ENCODE results near the gene PPP1R14D.
A peak's percentile ranks its signal among the peaks of the same experiment; 100 is the strongest.

PPP1R14D gene

DNA sequence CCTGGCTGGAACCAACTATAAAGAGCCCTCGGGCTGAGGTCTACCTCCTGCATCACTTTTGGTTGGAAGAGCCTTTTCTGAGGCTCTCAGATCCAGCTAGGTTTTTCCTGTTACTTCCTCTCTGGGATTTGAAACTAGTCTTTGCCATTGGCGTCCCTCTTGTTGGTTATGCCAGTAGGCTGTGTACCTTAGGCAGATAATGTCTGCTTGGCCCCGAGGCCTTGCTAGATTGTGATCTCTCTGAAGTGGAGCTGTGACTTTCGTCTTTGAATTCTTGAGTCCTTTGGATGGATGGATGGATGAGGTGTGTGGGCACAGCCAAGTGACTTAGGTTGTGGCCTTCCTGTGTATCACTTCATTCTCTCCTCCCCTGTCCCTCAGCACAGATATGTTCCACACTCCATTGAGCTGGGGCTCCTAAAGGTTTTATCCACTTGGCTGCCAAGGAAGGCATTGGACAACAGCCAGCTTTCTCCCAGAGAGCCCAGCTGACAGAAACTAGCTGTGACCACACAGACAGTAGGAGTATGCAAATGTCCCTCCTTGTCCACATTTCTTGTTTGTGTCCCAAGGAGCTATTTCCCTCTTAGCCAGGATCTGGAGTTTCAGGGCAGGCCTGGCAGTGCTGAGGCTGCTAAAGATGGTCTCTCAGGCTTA, 13.3 kb downstream of the PPP1R14D start:
- no peak for DNase-seq

DNA sequence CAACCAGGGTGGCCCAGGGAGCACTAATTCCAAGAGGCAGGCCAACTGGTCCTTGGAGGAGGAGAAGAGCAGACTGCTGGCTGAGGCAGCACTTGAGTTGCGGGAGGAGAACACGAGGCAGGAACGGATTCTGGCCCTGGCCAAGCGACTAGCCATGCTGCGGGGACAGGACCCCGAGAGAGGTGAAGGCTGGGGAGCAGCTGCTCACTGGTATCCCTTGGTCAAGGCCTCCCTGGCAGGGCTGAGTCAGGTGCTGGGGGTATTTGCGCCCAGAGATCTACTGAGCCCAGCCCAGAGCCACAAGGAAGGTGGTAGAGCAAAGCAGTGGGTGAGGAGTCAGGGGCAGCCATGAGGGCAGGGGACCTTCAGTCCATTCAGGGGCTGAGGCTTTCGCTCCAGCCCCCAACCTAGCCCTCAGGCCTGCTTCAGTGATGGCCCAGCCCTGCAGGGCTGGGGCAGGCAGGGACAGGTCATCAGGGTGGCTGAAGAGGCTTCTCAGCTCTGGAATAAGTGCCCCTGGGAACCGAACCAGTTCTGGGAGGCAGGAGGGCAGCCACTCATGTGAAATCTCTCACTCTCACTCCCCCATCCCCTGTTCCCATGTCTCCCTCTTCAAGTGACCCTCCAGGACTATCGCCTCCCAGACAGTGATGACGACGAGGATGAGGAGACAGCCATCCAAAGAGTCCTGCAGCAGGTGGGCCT, 15.6 kb downstream of the PPP1R14D start:
- no peak for DNase-seq

DNA sequence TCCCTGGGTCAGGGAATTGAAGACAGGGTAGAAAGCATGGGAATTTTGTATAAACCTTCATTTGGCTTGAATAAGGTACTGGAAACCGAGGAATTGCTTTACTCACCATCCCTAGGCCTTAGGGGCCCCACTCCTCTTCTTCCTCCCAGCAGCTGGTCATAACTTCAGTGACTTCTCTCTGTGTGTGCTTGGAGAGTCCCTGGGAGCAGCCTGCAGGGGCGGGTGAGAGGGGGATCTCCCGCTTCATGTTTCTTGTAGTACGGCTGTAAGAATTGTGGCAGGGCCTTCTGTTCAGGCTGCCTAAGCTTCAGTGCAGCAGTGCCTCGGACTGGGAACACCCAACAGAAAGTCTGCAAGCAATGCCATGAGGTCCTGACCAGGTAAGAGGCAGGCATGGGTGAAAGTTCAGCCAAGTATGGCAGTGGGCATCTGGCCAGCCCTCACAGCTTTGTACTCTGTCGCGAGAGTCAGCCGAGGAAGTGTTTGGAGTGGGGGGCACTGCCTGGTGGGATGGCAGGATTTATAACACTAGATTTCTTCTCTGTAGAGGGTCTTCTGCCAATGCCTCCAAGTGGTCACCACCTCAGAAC, 19.6 kb downstream of the PPP1R14D start:
- no peak for DNase-seq

DNA sequence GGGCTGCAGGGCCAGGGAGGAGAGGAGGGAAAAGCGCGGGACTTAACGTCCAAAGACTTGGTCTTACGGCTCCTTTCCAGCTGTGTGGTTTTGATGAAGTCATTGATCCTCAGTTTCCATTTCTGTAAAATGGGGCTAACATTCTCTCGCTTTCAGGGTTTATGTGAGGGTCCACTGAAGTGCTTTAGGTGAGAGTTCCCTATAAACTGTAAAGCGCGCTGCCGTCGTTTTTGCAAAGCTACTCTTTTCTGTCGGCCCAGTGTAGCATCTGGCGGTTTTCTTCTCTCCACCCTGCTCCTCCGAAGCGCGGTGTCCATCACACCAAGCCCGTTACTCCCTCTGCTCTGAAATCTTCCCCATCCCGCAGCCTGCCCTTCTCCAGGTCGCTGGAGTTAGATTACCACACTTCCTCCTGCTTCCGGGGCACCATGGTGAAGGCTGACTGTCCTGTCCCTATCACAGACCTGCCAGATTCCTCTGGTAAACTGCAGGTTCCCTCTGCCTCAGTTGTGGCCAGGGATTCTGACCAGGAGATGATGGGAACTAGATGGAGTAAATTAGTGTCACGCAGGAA, 20.5 kb downstream of the PPP1R14D start:
- DNase-seq: no peak

DNA sequence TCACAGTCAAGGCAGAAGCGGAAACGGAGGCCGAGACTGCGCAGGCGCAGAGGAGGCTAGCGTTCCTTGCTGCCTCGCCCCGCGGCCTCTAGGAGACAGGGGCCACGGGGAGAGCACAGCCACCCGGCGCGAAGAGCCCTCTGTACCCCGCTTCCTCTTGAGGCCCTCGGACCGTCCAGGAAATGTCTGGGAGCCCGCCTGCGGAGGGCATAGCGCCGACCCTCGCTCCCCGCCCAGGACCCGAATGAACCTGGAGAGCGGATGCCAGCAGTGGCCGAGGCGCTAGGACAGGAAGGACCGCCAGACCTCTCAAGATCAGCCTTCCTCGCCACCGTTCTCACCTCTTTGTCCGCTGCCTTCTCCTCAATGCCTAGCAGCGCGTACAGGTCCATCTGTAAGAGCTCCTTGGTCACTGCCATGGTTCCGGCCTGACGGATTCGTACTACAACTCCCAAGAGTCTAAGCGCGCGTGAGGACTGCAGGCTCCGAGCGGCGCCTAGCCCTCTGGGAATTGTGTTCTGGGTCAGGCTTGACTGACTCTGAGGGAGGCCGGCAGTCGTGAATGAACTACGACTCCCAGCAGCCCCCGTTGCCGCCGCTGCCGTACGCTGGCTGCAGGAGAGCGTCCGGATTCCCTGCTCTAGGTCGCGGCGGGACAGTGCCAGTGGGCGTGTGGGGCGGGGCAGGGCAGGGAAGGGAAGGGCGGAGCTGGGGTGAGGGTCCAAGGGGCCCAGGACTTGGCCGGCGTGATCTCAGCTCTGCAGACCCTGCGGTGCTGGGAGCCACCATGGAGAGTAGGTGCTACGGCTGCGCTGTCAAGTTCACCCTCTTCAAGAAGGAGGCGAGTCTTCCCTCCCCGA, 21.2 kb downstream of the PPP1R14D start, which contains the start of the genes DNAJC17 and ZFYVE19:
DNAJC17 (minus strand) TSS at position 446 of the 860 bp plus-strand sequence; CDS start at position 419, 27 bp downstream.
ZFYVE19 (plus strand) TSS at position 62 of the 860 bp plus-strand sequence; CDS start at position 563, 501 bp downstream.
- DNase-seq: peak; percentile 100

DNA sequence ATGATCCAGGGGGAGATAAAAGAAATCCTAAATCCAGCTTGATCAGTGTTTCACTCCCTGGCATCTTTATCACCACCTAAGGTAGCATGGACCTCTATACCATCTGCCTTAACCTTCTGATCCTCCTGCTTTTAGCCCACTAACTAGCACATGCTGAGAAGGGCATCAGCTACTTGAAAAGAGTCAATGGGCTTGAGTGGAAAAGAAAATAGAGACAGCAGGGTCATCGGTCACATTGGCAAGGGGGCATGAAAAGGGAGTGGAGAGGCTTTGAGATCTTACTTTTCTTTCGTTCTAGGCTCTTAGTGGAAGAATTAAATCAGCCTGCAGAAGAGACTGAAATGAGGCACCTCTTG, 21.9 kb downstream of the PPP1R14D start:
- DNase-seq: no peak

DNA sequence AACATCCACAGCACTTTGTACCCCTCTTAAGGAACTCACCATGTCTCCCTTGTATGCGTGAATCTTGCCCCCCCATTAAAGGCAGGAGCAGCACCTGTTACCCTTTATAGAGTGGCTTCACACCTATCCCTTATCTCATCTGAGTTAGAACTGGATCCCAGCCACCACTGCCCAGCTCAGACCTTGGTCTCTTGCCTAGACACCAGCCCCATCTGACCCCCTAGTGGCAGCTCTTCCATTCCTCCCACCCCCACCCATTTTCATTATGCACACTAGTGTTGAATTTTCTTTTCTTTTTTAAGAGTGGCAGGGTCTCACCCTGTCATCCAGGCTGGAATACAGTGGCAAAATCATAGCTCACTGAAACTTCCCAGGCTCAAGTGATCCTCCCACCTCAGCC, 24.8 kb downstream of the PPP1R14D start:
- no peak for DNase-seq

DNA sequence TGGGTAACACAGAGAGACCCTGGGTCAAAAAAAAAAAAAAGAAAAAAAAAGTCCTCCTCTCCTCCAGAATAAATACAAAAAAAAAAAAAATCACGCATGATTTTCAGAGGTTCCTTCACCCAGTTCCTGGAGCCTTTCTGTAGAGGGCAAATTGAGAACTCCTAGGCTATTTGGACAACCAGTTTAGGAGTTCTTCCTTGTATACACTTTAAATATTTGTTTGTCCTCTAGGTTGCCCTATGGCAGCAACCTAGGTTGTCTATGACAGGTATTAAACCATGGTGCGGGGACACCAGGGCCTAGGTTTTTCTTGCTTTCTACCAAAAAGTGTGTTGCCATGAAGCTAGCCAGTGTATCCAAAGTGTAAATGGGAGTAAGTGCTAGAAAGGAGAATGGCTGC, 25.4 kb downstream of the PPP1R14D start:
- no peak for DNase-seq

DNA sequence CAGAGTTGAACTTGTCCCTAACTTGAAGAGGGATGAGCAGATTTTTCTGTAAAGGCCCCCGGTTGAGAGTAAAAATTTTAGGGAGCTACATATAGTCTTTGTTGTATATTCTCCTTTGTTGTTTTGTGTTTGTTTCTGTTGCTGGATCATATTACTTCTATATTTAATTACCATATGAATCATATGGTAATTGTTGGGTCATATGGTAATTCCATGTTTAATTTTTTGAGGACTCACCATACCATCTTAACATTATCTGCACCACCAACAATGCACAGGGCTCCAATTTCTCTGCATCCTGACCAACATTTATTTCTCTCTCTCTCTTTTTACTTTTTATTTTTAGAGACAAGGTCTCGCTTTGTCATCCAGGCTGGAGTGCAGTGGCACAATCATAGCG, 29.0 kb downstream of the PPP1R14D start:
- no peak for DNase-seq

DNA sequence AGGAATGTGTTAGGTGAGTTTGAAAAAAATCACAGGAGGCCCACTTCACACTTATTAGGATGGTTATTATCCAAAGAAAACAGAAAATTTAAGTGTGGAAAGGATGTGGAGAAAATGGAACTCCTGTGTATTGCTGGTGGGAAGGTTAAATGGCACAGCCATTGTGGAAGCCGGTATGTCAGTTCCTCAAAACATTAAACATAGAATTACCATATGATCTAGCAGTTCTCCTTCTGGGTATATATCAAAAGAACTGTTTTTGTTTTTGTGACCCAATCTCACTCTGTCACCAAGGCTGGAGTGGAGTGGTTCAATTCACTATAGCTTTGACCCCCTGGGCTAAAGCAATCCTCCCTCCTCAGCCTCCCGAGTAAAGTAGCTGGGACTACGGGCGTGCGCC, 32.0 kb downstream of the PPP1R14D start:
- DNase-seq: no peak

DNA sequence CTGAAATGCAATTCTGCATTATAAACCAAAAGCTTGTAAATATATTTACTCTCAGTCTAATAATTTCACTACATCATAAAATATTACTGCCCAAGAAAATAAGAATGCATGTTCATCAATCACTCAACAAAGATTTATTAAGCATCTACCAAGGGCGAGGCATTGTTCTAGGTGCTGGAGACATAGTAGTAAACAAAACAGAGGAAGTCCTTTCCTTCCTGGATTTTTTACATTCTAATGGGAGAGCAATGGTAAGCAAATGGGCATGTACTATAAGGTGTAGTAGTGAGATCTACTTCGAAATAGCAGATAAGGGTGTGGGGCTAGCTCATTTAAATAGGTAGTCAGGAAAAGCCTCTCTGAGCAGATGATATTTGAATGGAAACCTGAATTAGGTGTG, 32.5 kb downstream of the PPP1R14D start:
- DNase-seq: no peak

DNA sequence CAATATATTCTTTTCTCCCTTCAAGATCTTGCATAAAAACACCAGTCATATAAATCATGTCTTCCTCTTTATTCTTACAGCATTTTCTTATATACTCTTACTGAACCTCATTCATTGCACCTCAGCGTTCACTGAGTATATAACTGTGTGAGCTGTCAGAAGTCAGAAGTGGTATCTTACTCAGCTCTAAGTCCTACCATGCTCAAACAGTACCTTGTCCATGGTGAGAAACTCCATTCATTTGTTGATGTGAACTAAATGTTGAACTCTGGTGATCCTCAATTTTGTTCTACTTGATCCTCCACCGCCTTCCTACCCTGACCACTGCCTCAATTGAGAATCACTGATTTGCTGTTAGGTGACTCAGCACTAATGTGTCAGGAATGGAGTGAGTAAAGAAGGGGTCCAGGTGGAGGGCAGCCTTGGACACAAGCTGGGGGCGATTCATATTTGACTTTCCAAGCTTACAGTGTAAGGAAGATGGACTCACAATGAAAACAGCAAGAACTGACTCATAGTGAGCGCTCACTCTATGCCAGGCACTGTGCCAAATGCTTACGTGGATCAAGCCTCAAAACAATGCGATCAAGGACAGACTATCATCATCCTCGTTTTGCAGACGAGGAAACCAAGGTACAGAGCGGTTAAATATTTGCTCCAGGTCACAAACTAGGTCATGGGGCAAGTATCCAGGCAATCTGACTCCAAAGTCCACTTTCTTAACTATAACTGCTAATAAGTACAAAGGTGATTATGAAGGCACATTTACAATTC, 35.1 kb downstream of the PPP1R14D start:
- DNase-seq: peak; percentile 49

DNA sequence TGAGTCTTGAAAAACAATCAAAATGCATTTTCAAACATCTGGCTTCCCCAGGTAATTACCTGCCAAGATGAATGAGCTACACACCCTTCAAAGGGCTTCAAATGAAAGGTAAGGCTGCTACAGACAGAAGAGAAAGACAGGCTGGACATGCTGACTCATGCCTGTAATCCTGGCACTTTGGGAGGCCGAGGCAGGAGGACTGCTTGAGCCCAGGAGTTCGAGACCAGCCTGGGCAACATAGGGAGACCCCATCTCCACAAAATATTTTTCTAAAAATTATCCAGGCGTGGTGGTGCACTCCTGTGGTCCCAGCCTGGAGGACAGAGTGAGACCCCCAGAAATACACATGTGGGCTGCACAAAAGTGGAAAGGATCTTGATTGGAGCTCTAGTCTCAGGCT, 36.1 kb downstream of the PPP1R14D start:
- DNase-seq: peak; percentile 65

DNA sequence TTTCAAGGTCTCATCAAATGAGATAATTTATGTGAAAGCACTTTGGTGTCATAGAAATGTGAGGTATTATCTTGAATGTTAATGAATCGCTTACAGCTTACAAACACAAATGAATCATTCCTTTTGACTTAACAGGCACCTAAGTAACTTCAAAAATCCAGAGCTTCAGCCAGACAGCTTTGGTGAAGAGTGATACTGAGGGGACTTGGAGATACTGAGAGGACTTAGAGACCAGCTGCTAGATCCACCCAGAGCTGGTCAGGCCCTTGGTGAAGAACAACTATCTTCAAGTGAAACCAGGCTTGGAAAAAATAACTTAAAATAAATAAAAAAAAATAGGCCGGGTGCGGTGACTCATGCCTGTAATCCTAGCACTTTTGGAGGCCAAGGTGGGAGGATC, 37.8 kb downstream of the PPP1R14D start:
- no peak for DNase-seq

DNA sequence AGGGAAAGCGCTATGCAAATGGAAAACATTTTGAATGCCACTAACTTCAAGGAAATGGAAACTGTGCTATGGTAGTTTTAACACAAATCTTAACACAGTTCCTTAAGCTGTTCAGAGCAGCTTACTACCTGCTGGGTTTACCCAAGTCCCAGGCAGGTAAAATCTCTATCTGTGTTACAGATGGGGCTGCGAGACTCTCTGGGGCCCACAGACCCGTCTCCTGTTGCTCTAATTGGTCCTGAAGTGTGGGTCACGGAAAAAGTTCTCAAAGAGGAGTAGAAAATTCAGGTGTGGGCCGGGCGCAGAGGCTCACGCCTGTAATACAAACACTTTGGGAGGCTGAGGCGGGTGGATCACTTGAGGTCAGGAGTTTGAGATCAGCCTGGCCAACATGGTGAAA, 38.5 kb downstream of the PPP1R14D start:
- no peak for DNase-seq

DNA sequence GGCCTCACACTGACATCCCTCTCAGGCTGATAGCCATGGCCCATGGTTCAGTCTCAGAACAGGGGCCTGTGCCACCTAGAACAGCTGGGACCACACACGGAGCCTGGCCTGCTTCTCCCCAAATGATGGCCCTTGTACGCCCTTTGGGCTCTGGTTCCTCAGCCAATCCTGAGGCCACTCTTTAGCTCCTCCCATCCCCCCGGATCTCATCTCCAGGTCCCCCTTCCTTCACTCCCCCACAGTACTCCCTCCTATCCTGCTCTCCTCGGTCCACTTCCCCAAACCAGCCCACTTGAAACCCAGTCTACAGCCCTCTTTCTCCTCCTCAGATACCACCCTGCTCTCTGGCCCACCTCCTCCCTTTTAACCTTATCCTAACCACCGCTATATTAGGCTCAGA, 39.4 kb downstream of the PPP1R14D start:
- no peak for DNase-seq

DNA sequence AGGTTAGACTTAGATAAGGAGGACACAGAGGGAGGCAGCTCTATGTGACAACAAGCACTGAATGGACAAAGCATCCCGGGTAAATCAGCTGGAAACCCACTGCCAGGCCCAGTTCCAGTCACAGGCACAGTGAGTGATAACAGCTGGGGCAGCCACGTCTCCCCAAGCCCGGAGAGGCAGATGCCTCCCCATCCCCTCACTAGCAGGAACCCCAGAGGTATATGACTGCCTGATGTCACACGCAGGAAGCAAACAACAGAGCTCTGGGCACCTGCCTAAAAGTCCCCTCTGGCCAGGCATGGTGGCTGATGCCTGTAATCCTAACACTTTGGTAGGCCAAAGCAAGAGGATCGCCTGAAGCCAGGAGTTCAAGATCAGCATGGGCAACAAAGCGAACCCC, 40.5 kb downstream of the PPP1R14D start:
- peak; percentile 58 for DNase-seq

DNA sequence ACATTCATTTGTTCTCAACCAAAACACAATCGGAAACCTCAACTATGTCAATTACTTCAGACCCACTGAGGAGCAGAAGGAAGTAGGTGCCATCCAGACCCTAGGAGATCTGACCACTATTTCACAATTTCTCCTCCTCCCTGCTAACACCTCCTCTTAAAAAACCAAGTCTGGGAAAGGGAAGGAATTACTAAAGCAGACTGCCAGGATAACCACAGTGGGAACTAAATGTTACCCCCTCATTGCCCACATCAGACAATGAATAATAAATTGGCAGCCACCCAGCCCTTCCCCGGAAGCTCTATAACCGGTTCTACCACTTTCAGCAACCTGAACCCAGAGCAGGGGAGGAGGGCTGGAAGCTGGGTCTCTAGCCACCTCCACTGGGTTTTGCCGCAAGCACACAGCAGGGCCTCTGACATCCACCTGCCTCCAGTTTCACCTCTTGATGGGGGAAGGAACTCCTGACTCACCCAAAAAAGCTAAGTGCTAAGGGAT, 41.1 kb downstream of the PPP1R14D start:
- peak; percentile 87 for DNase-seq

DNA sequence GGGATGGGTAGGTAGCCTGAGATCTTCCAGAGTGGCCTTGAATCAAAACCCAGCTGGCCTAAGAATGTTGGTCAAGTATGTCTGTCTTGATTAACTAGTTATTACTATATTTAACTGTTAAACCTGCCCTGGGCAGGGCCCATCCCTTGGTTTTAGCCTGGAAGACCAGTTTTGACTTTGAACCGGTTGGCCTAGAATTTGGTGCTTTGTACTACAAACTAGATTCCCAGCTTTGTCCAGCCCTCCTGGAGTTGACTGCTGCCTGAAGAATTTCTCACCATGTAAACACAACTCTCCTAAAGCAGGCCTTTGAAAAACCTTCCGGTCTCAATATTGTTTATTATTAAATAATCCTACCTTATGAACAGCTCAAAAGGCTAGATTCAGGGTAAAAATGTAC, 42.7 kb downstream of the PPP1R14D start:
- DNase-seq: no peak

DNA sequence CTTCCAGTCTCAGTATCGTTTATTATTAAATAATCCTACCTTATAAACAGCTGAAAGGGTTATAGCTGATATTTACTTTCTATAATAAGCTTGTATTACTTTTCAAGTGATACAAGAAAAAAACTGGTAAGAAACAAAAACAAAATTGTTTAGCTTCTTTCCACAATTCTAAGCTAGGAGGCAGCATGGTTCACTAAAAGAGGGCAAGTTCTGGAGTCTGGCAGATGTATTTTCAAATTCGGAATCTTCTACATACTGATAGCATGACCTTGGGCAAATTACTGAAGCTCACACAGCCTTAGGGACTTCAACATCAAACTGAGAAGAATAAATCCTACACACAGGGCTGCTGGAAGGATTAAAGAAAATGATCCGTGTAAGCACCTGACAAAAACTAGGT, 43.3 kb downstream of the PPP1R14D start:
- no peak for DNase-seq

DNA sequence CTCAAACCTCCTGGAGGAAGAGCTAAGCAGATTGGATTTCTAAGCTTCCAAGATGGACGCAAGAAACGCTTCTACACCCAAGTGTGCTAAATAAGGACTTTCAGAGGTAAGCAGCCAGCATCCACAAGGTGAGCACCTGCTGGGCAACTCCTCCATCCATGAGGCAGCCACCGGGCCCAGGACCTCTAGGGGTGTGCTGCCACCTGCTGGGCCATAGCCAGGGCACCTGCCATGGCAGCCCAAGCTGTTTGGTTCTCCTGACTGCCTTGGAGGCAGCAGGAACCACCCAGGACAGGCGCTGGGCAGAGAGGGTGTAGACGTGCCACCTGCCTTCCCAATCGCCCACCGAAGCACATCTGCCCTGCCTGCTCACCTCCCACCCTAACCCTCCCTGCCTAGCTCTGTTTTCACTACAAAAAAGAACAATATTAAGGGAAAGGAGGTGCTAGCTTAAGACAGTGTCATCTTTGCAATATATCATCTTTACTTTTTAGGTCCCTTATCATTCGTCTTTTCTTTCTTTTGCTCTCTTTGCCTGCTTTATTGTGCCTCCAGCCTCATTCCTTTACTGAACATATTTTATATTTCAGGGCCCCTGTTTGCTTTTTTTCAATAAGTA, 45.8 kb downstream of the PPP1R14D start:
- peak; percentile 83 for DNase-seq
